Stomach (tissue), 4 donors: Measurements from ENCODE around the gene DYSF.

Experiments used
- POLR2A ChIP-seq, 4 donors: fragments of 450-650 bp; IDR thresholded peaks; one replicate each; pipeline ENCODE4 v1.6.1; 2016; ENCODE audit warnings: antibody characterized with exemption in 4 of 4, control low read depth in 2 of 4, mild to moderate bottlenecking in 1 of 4, moderate library complexity in 1 of 4
- POLR2AphosphoS5 ChIP-seq, 3 donors: sonication (generic); formaldehyde crosslinking; IDR thresholded peaks; one replicate each; pipeline ENCODE4 v1.6.1; 2016; ENCODE audit warnings: antibody characterized with exemption in 3 of 3
- TF ChIP-seq, protein P1 (sequence below), 7 experiments: fragments of 450-650 bp in 4 of 7; fragments of 200-600 bp in 3 of 7; sonication (generic) in 3 of 7; IDR thresholded peaks; one replicate each; pipeline ENCODE4 v1.5.1; 2016 to 2019; ENCODE audit warnings: antibody characterized with exemption in 7 of 7, control low read depth in 2 of 7, mild to moderate bottlenecking in 1 of 7

DNA sequence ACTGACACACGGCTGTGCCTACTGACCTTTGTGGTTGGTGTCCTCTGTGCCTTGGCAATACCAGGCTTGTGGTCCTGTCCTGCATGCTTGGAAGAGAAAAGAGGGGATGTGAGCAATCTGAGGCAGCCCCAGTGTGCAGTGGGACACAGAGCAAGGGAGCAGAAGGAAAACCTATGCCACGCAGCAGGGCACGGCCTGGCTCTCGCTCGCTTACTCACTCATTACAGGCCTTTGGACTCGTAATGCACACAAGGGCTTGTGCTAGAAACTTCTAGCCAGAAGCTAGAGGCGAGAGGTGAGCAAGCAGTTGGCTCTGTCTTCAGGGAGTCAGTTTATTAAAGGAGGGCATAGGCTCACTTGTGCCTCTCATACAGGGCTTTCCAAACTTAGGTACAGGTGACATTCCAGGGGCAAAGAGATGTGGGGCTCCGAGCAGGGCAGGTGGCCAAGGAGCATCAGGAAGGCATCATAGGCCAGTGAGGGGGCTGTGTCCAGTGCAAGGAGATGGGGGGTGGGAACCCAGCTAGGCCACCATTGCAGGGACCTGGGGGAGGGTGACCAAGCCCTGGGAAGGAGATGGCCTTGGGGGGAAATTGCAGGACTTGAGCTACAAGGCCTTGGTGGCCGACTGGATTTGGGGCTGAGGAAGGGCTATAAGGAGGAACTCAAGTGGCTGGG lies 100.8 kb downstream of the DYSF start:
- no peak for TF ChIP-seq POLR2AphosphoS5 (IDR thresholded peaks at IDR 0.05)
- TF ChIP-seq, protein P1, sequence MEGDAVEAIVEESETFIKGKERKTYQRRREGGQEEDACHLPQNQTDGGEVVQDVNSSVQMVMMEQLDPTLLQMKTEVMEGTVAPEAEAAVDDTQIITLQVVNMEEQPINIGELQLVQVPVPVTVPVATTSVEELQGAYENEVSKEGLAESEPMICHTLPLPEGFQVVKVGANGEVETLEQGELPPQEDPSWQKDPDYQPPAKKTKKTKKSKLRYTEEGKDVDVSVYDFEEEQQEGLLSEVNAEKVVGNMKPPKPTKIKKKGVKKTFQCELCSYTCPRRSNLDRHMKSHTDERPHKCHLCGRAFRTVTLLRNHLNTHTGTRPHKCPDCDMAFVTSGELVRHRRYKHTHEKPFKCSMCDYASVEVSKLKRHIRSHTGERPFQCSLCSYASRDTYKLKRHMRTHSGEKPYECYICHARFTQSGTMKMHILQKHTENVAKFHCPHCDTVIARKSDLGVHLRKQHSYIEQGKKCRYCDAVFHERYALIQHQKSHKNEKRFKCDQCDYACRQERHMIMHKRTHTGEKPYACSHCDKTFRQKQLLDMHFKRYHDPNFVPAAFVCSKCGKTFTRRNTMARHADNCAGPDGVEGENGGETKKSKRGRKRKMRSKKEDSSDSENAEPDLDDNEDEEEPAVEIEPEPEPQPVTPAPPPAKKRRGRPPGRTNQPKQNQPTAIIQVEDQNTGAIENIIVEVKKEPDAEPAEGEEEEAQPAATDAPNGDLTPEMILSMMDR (IDR thresholded peaks at IDR 0.05), result no peak
- no peak for TF ChIP-seq POLR2A (IDR thresholded peaks at IDR 0.05)
